Measurements from ENCODE around the gene VAV2.

- no peak for TF ChIP-seq CTCF (IDR thresholded peaks at IDR 0.05)
- TF ChIP-seq POLR2A (IDR thresholded peaks at IDR 0.05), result no peak
These were observed 258.2 kb downstream of the VAV2 start for GRCh38 chr9:133733796-133734533.

Data from adrenal gland (tissue), 5 donors.